ENCODE data around the gene C5orf15.
"Not testable (repeated sequence)": the region's sequence is repeated elsewhere in the genome, so short reads cannot be mapped to it uniquely, and the experiment has no call there.

The C5orf15 gene

DNA sequence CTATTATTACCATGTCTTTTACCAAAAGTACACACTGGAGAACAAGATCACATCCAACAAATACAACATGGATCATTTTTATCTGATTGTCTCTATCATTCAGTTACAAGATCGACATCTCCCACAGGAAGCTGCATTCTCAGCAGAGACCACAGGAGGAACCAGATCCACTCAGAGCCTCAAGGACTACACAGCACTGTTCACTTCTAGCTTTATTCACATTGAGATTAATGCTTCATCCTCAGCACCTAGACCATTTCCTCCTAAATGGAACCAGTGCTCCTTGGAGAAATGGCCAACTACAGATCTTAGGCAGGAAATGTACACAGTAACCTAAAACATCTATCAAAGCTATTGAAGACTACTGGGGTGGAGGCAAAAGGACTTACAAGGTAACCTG, 13.3 kb upstream of the C5orf15 start:
- Histone ChIP-seq H3K9me3 (ENCODE audit: severe bottlenecking) (no peaks in the 10 kb centered on the region), H3K4me3 (ENCODE audit: low read depth, low read length) (no peak overlapping the region), H3K27me3 (ENCODE audit: insufficient read depth, low read depth, severe bottlenecking) (no peaks in the 10 kb centered on the region), H3K36me3 (peaks cover 82% of the 10 kb centered on the region), H3K27ac (no peak overlapping the region)
- TF ChIP-seq, protein P1, sequence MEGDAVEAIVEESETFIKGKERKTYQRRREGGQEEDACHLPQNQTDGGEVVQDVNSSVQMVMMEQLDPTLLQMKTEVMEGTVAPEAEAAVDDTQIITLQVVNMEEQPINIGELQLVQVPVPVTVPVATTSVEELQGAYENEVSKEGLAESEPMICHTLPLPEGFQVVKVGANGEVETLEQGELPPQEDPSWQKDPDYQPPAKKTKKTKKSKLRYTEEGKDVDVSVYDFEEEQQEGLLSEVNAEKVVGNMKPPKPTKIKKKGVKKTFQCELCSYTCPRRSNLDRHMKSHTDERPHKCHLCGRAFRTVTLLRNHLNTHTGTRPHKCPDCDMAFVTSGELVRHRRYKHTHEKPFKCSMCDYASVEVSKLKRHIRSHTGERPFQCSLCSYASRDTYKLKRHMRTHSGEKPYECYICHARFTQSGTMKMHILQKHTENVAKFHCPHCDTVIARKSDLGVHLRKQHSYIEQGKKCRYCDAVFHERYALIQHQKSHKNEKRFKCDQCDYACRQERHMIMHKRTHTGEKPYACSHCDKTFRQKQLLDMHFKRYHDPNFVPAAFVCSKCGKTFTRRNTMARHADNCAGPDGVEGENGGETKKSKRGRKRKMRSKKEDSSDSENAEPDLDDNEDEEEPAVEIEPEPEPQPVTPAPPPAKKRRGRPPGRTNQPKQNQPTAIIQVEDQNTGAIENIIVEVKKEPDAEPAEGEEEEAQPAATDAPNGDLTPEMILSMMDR (IDR thresholded peaks at IDR 0.05; ENCODE audit: low read depth, low read length), result no peak
- DNase-seq, result no peak

DNA sequence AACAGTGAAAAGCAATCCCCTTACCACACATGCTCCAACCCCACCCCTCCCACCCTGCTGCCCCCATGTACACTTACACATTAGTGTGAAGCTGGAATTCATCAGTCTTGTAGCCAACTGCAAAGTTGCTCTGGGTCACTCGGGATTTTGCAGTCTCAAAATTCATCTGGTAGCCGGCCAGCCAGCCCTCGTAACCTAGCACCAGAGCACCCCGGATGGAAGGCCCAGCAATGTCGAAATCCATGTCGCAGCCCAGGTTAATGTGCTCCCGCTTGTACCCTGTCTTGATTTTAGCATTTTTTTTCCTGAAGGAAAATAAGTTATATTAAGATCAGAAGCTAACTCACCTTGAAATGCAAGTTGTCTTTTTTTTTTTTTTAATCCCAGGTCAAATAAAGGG, 12.2 kb upstream of the C5orf15 start:
- Histone ChIP-seq H3K36me3 (peaks cover 82% of the 10 kb centered on the region), H3K9me3 (ENCODE audit: severe bottlenecking) (no peaks in the 10 kb centered on the region), H3K27me3 (ENCODE audit: insufficient read depth, low read depth, severe bottlenecking) (no peaks in the 10 kb centered on the region), H3K27ac (no peak overlapping the region), H3K4me3 (ENCODE audit: low read depth, low read length) (no peak overlapping the region)
- TF ChIP-seq, protein P1 (IDR thresholded peaks at IDR 0.05; ENCODE audit: low read depth, low read length), result no peak
- no peak for DNase-seq

DNA sequence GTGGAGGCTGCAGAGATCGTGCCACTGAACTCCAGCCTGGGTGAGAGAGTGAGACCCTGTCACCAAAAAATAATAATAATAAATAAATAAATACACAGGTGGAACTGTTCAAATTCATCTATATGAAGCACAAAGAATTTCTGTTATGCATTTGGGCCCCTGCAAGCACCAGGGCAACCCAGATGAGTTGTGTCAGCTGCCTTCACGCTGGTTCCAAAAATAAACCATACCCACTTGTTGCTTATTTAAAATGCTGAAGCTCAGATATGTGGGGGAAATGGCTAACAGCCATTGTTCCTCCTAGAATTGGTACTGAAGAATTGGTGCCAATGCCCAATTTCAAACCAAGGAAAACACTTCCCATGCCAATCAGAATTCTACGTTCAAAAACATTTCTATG, 10.5 kb upstream of the C5orf15 start:
- TF ChIP-seq, protein P1 (IDR thresholded peaks at IDR 0.05; ENCODE audit: low read depth, low read length), result no peak
- Histone ChIP-seq H3K4me3 (ENCODE audit: low read depth, low read length) (no peak overlapping the region), H3K36me3 (peaks cover 81% of the 10 kb centered on the region), H3K27ac (no peak overlapping the region), H3K27me3 (ENCODE audit: insufficient read depth, low read depth, severe bottlenecking) (no peaks in the 10 kb centered on the region), H3K9me3 (ENCODE audit: severe bottlenecking) (no peaks in the 10 kb centered on the region)
- DNase-seq, result no peak

DNA sequence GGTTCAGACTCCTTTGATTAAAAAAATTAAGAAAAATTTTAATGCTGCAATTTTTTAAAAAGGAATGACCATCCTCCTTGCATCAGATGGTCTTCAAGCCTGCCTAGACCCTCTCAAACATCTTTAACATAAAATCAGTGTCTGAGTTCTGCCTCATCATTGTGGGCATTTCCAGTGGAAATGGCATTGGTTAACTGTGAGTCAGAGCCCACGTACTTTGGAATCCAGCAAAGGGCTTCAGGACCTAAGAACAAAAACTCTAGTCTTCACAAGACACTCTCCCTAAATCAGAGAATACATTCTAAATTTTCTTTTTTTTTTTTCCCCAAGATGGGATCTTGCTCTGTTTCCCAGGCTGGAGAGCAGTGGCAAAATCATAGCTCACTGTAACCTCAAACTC, 9.4 kb upstream of the C5orf15 start:
- TF ChIP-seq, protein P1 (IDR thresholded peaks at IDR 0.05; ENCODE audit: low read depth, low read length), result no peak
- Histone ChIP-seq H3K27ac (no peak overlapping the region), H3K27me3 (ENCODE audit: insufficient read depth, low read depth, severe bottlenecking) (no peaks in the 10 kb centered on the region), H3K9me3 (ENCODE audit: severe bottlenecking) (no peaks in the 10 kb centered on the region), H3K36me3 (peaks cover 82% of the 10 kb centered on the region), H3K4me3 (ENCODE audit: low read depth, low read length) (no peak overlapping the region)
- DNase-seq, result no peak

GRCh38 chr5:133977161-133977787, 8.8 kb upstream of the C5orf15 start:
- TF ChIP-seq, protein P1 (IDR thresholded peaks at IDR 0.05; ENCODE audit: low read depth, low read length), result no peak
- Histone ChIP-seq H3K4me3 (ENCODE audit: low read depth, low read length) (no peak overlapping the region), H3K27ac (no peak overlapping the region), H3K36me3 (peaks cover 84% of the 10 kb centered on the region), H3K27me3 (ENCODE audit: insufficient read depth, low read depth, severe bottlenecking) (no peaks in the 10 kb centered on the region), H3K9me3 (ENCODE audit: severe bottlenecking) (no peaks in the 10 kb centered on the region)
- DNase-seq, result no peak

DNA sequence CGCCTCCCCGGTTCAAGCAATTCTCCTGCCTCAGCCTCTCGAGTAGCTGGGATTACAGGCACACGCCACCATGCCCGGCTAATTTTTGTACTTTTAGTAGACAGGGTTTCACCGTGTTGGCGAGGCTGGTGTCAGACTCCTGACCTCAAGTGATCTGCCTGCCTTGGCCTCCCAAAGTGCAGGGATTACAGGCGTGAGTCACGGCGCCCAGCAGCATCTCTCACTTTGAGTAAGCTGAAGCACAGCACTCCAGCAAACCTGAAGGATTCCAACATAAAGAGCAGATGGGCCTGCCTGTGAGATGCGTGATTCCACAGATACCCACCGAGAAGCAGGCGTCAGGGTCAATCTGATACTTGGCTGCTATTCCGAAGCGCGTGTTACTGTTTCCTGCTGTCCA, 7.1 kb upstream of the C5orf15 start:
- H3K4me3 ChIP-seq (ENCODE audit: low read depth, low read length); H3K27ac ChIP-seq; H3K27me3 ChIP-seq (ENCODE audit: insufficient read depth, low read depth, severe bottlenecking); DNase-seq; H3K9me3 ChIP-seq (ENCODE audit: severe bottlenecking): not testable (repeated sequence)
- H3K36me3 ChIP-seq, result peaks cover 75% of the 10 kb centered on the region

Data from WERI-Rb-1 (cell line).